Epithelial cell of esophagus (primary cell): ENCODE measurements around the gene GLG1.
"Not testable (repeated sequence)": the region's sequence is repeated elsewhere in the genome, so short reads cannot be mapped to it uniquely, and the experiment has no call there.

Source experiments
- DNase-seq: peaks from one replicate; pipeline ENCODE4 v3.0.0; 2010; ENCODE audit warnings: low read depth
- H3K4me3 ChIP-seq: 2 replicates; pipeline ENCODE4 v1.5.1; 2011; ENCODE audit warnings: mild to moderate bottlenecking, low read length, control low read depth
- CTCF ChIP-seq: IDR thresholded peaks from 2 replicates; pipeline ENCODE4 v1.5.1; 2011; ENCODE audit warnings: low read depth, mild to moderate bottlenecking, low read length, control low read depth, inconsistent platforms; ENCODE audit not compliant: insufficient read depth; ENCODE audit errors: missing control alignments

GLG1 gene

GRCh38 chr16:74524926-74525325 is 82.0 kb downstream of the GLG1 start:
- H3K4me3 ChIP-seq, result no peak overlapping the region
- no peak for TF ChIP-seq CTCF
- no peak for DNase-seq

- no peak for TF ChIP-seq CTCF
- H3K4me3 ChIP-seq, result no peak overlapping the region
- DNase-seq, result no peak
Measured at GRCh38 chr16:74524117-74524516, 82.8 kb downstream of the GLG1 start.

- not testable (repeated sequence) for DNase-seq, H3K4me3 ChIP-seq
Measured at GRCh38 chr16:74523706-74524105, 83.2 kb downstream of the GLG1 start.

GRCh38 chr16:74522160-74522559 is 84.8 kb downstream of the GLG1 start:
- H3K4me3 ChIP-seq, result no peak overlapping the region
- TF ChIP-seq CTCF, result no peak
- no peak for DNase-seq

- no peak for DNase-seq
- no peak for TF ChIP-seq CTCF
- no peak overlapping the region for H3K4me3 ChIP-seq
Measured at GRCh38 chr16:74521691-74522090, 85.2 kb downstream of the GLG1 start.

- not testable (repeated sequence) for DNase-seq, H3K4me3 ChIP-seq
Measured at GRCh38 chr16:74518934-74519333, 88.0 kb downstream of the GLG1 start.

- no peak for DNase-seq
- no peak overlapping the region for H3K4me3 ChIP-seq
- no peak for TF ChIP-seq CTCF
Measured at GRCh38 chr16:74511961-74512360, 95.0 kb downstream of the GLG1 start.

- no peak for TF ChIP-seq CTCF
- H3K4me3 ChIP-seq, result no peak overlapping the region
- DNase-seq, result no peak
Measured at GRCh38 chr16:74505011-74505410, 101.9 kb downstream of the GLG1 start.
